KMS-11 (cell line): ENCODE measurements around the gene RGSL1.

Source experiments
- H2AFZ ChIP-seq: fragments of 200-600 bp; sonication (generic); 2 replicates; pipeline ENCODE4 v1.6.1; 2016; ENCODE audit warnings: antibody characterized with exemption, mixed run types, low read depth
- H3K27ac ChIP-seq: fragments of 200-600 bp; sonication (generic); 2 replicates; pipeline ENCODE4 v1.6.1; 2016; ENCODE audit warnings: mild to moderate bottlenecking, mixed run types
- H3K27me3 ChIP-seq: fragments of 200-600 bp; sonication (generic); 2 replicates; pipeline ENCODE4 v1.6.1; 2017; ENCODE audit warnings: mild to moderate bottlenecking, low read depth, mixed run types, moderate library complexity; ENCODE audit not compliant: insufficient read depth
- H3K36me3 ChIP-seq: fragments of 200-600 bp; sonication (generic); 2 replicates; pipeline ENCODE4 v1.6.1; 2017; ENCODE audit warnings: mild to moderate bottlenecking, mixed run types; ENCODE audit not compliant: insufficient read depth
- H3K4me1 ChIP-seq: fragments of 200-600 bp; sonication (generic); 2 replicates; pipeline ENCODE4 v1.6.1; 2016; ENCODE audit warnings: mild to moderate bottlenecking, low read depth, mixed run types; ENCODE audit not compliant: poor library complexity, severe bottlenecking
- H3K4me2 ChIP-seq: fragments of 200-600 bp; sonication (generic); 2 replicates; pipeline ENCODE4 v1.7.0; 2016; ENCODE audit warnings: mild to moderate bottlenecking, mixed run types
- H3K4me3 ChIP-seq: fragments of 200-600 bp; sonication (generic); IDR thresholded peaks from 2 replicates; pipeline ENCODE4 v1.6.1; 2017; ENCODE audit warnings: low read depth, low read length, mixed read lengths; ENCODE audit not compliant: insufficient read depth
- H3K79me2 ChIP-seq: fragments of 200-600 bp; sonication (generic); 2 replicates; pipeline ENCODE4 v1.6.1; 2016; ENCODE audit warnings: low read depth, mixed run types; ENCODE audit not compliant: insufficient read depth
- H3K9ac ChIP-seq: fragments of 200-600 bp; sonication (generic); 2 replicates; pipeline ENCODE4 v1.6.1; 2016; ENCODE audit warnings: mild to moderate bottlenecking, mixed run types
- H4K20me1 ChIP-seq: fragments of 200-600 bp; sonication (generic); 2 replicates; pipeline ENCODE4 v1.6.1; 2016; ENCODE audit warnings: mild to moderate bottlenecking, mixed run types; ENCODE audit not compliant: insufficient read depth
- TF ChIP-seq, protein P1 (sequence below): fragments of 200-600 bp; sonication (generic); conservative IDR thresholded peaks from 2 replicates; pipeline ENCODE4 v1.6.1; 2017; ENCODE audit warnings: low read depth, mild to moderate bottlenecking, antibody characterized with exemption, low read length, moderate library complexity, mixed read lengths

Gene RGSL1

DNA sequence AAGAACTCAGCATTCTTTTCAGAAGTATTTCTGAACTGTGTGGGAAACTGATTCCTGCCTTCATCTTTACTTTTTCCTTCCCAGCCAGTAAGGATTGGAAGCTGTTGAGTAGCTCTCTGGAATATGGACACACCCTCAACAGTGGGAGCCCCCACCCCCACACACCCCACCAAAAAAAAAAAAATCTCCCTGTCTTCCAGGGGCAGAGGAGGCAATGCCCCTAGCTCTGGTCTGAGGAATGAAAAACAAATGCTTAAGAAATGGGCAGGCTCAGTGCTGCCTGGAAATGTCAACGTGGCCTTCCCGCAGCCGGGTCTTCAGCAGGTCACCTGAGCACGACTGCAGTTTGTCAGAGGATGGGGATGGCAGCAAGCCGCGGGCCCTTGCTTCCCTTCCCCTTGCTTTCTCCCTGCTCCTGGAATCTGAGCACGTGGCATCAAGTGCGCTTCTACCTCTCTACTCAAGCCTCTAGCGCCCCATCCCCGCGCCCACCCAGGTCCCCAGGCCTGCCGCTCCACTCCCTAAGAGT, 153.8 kb downstream of the RGSL1 start:
- H3K27me3 ChIP-seq: peaks cover 2% of the 10 kb centered on the region; the same call in 1 of the 2 replicates
- peak overlapping the region; percentile 96 for H3K4me3 ChIP-seq
- peak overlapping the region; percentile 74 for H3K4me2 ChIP-seq
- H2AFZ ChIP-seq: peak overlapping the region; percentile 56
- H4K20me1 ChIP-seq: peaks cover 20% of the 10 kb centered on the region
- TF ChIP-seq, protein P1, sequence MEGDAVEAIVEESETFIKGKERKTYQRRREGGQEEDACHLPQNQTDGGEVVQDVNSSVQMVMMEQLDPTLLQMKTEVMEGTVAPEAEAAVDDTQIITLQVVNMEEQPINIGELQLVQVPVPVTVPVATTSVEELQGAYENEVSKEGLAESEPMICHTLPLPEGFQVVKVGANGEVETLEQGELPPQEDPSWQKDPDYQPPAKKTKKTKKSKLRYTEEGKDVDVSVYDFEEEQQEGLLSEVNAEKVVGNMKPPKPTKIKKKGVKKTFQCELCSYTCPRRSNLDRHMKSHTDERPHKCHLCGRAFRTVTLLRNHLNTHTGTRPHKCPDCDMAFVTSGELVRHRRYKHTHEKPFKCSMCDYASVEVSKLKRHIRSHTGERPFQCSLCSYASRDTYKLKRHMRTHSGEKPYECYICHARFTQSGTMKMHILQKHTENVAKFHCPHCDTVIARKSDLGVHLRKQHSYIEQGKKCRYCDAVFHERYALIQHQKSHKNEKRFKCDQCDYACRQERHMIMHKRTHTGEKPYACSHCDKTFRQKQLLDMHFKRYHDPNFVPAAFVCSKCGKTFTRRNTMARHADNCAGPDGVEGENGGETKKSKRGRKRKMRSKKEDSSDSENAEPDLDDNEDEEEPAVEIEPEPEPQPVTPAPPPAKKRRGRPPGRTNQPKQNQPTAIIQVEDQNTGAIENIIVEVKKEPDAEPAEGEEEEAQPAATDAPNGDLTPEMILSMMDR: 0 out of 2 replicates have a peak, but pooled peaks have one; percentile 10
- H3K36me3 ChIP-seq: peaks cover 17% of the 10 kb centered on the region; the same call in 1 of the 2 replicates
- peaks cover 60% of the 10 kb centered on the region for H3K4me1 ChIP-seq
- peak overlapping the region; percentile 74 for H3K9ac ChIP-seq
- peak overlapping the region; percentile 45 for H3K27ac ChIP-seq
- peaks cover 33% of the 10 kb centered on the region for H3K79me2 ChIP-seq

DNA sequence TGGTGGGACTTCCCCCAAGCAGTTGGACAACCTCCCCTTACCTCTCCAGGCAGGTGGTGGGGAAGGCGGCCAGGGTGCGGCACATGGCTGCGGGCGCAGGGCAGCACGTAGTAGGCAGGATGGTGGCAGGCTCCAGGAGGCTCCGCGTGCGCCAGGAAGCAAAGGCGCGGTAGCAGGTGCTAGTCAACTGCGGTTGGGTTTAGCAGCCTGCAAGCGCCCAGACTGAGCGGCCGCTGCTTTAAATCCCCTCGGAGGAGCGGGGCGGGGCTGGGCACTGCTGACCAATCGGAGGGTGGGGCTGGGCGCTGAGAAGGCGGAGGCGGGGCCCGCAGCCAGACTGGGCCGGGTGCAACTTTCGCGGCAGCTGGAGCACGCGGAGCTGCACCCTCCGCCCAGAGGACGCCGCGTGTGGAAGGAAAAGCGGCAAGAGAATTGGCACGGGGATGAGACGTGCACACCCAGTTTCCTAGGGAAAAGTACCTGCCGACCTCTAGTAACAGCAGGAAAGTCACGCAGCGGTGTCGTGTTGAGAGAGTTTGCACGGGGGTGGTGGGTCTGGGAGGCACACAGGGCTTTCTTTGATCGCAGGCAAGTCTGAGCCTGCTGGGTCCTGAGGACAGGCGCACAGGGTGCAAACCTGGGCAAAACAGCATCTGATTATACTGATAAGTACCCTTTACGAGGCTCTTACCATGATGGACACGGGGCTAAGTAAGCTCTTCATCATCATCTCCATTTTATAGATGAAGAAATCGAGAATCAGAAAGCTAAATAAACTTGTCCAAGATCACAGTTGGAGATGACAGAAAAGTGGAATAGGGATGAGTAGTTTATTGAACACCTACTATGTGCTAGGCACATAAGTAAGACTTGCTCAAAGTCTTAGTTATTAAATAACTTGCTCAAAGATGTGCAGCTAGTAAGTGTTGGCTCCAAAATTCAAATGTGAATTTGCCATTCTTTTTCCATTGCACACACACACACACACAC, 154.5 kb downstream of the RGSL1 start, which contains the start of gene RGS16:
TSS of gene RGS16 (minus strand) at position 215 of the 990 bp plus-strand sequence. CDS start at position 85, 130 bp downstream.
- Histone ChIP-seq H3K4me3 (peak within 1 kb of the TSS; percentile 96), H3K4me1 (peaks cover 68% of the 10 kb centered on the region)
- TF ChIP-seq, protein P1: no peak

DNA sequence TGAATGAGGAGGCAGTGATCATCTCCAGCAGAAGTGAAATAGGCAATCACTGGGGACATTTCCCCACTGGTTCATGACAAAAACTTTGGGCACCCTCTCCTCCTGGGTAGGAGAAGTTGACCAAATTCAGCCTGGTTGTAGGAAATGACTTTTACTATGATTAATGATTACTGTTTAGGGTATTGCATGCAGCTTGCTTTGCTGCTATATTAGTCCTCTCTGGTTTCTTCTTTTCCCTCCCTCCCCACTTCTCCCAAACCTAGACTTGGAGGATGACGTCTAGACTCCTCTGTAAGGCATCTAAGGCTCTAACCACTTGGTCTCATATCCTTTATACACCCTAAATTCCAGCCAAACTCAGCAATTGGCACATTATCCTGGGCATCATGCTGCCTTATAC, 157.6 kb downstream of the RGSL1 start:
- peak overlapping the region; percentile 27 for H3K4me2 ChIP-seq
- no peak overlapping the region for H2AFZ ChIP-seq
- peaks cover 79% of the 10 kb centered on the region for H3K4me1 ChIP-seq
- H3K4me3 ChIP-seq: no peak overlapping the region
- peaks cover 2% of the 10 kb centered on the region; the same call in 1 of the 2 replicates for H3K27me3 ChIP-seq
- TF ChIP-seq, protein P1: no peak
- peaks cover 16% of the 10 kb centered on the region for H3K79me2 ChIP-seq
- no peaks in the 10 kb centered on the region for H4K20me1 ChIP-seq
- H3K27ac ChIP-seq: no peak overlapping the region
- H3K36me3 ChIP-seq: no peaks in the 10 kb centered on the region
- H3K9ac ChIP-seq: no peak overlapping the region

More for the DNA sequence above, 154.5 kb downstream of the RGSL1 start, which contains the start of gene RGS16:
- Histone ChIP-seq H3K27me3 (peaks cover 2% of the 10 kb centered on the region; the same call in 1 of the 2 replicates), H4K20me1 (peaks cover 18% of the 10 kb centered on the region), H3K9ac (peak within 1 kb of the TSS; percentile 74), H3K36me3 (peaks cover 17% of the 10 kb centered on the region; the same call in 1 of the 2 replicates), H3K27ac (peak within 1 kb of the TSS; percentile 45), H3K4me2 (peak within 1 kb of the TSS; percentile 74), H2AFZ (peak within 1 kb of the TSS; percentile 56), H3K79me2 (peaks cover 33% of the 10 kb centered on the region)

DNA sequence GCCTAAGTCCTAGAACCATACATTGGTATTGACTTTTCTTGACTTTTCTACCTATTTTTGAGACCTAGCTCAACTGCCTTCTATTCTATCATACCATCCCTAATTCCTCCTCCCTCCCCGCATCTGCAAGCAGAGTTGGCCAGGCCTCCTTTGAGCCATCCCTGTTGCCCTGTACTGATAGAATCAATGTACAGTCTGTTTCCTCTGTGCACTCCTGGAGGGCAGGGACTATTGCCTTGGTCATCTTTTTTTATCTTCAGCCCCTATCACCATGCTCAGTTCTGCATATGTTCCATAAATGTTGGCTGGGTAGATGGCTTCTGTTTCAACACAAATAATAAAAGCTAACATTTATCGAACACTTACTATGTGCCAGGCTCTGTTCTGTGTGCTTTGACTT, 158.3 kb downstream of the RGSL1 start:
- H3K4me2 ChIP-seq: no peak overlapping the region
- peaks cover 2% of the 10 kb centered on the region; the same call in 1 of the 2 replicates for H3K27me3 ChIP-seq
- no peaks in the 10 kb centered on the region for H3K36me3 ChIP-seq
- H3K9ac ChIP-seq: no peak overlapping the region
- H3K79me2 ChIP-seq: peaks cover 9% of the 10 kb centered on the region
- H4K20me1 ChIP-seq: no peaks in the 10 kb centered on the region
- no peak overlapping the region for H3K4me3 ChIP-seq
- H3K4me1 ChIP-seq: peaks cover 86% of the 10 kb centered on the region
- TF ChIP-seq, protein P1: no peak
- no peak overlapping the region for H3K27ac ChIP-seq
- H2AFZ ChIP-seq: no peak overlapping the region
